ENCODE data around the gene GPR171. TPM values are rescaled to one million over a fixed set of nuclear protein-coding genes. Genes with fewer than 3 reads are reported as not detected.

The GPR171 gene
- polyA plus RNA-seq, 1 experiment: not detected

DNA sequence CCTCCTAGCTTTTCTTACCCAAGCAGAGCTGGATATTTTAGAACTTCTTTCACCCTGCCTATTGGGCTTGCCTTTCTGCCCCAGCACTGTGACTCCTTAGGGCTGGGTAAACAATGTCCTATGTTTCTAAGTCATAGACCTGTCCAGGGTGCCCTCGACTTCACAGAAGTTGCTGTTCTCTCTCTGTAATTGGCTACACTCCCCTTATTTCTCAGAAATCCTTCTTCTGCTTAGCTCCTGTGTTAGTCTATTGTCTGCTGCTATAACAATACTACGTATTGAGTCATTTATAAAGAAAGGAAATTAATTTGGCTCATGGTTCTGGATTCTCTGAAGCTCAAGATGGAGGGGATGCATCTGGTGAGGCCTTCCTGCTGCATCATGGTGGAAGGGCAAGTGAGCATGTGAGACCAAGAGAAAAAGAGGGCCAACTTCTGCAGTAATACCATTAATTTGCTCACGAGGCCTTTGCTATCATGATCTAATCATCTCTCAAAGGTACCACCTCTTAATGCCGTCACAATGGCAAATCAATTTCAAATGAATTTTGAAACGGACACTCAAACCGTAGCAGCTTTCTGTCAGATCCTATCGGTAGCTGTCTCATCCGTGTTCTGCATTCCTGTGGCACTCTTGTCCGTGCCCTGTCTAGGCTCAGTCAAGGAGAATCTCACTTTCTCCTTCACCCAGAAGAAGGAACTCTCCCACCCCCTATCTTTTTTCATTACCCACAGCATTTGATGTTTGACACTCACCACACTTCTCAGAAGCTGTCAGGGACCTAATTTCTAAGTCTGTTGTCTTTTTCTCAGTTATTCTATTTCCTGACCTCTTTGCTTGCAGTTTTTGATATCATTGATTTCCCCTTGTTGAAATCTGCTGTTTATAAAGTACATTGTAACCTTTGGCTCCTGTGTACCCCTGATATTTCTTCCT, 22.3 kb upstream of the GPR171 start:
- no peaks in the 10 kb centered on the region for H3K27me3 ChIP-seq (ENCODE audit: control insufficient read depth, insufficient read depth, low read length)
- POLR2A ChIA-PET: no interaction called here
- TF ChIP-seq, protein P1, sequence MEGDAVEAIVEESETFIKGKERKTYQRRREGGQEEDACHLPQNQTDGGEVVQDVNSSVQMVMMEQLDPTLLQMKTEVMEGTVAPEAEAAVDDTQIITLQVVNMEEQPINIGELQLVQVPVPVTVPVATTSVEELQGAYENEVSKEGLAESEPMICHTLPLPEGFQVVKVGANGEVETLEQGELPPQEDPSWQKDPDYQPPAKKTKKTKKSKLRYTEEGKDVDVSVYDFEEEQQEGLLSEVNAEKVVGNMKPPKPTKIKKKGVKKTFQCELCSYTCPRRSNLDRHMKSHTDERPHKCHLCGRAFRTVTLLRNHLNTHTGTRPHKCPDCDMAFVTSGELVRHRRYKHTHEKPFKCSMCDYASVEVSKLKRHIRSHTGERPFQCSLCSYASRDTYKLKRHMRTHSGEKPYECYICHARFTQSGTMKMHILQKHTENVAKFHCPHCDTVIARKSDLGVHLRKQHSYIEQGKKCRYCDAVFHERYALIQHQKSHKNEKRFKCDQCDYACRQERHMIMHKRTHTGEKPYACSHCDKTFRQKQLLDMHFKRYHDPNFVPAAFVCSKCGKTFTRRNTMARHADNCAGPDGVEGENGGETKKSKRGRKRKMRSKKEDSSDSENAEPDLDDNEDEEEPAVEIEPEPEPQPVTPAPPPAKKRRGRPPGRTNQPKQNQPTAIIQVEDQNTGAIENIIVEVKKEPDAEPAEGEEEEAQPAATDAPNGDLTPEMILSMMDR (IDR thresholded peaks at IDR 0.05; ENCODE audit: low read depth, low read length): no peak
- no peak overlapping the region for H3K4me3 ChIP-seq (ENCODE audit: low read depth, low read length)
- peaks cover 3% of the 10 kb centered on the region; the same call in 1 of the 2 replicates for H3K9me3 ChIP-seq (ENCODE audit: control insufficient read depth, insufficient read depth, low read length)
- H3K27ac ChIP-seq (ENCODE audit: low read depth, low read length): no peak overlapping the region
- no peak for DNase-seq (ENCODE audit: low read depth, low spot score)
- CTCF ChIA-PET: interaction anchor here (0.8 to 8.4 kb wide), 4 partner anchors 8 to 57 kb away, joined by 3 to 182 read pairs (median 10); partner anchors contain the start of gene P2RY14

GRCh38 chr3:151224268-151224866, 21.4 kb upstream of the GPR171 start:
- ChIA-PET POLR2A (no interaction called here), CTCF (interaction anchor here (1.5 to 8.4 kb wide), 2 partner anchors 56 kb away, joined by 7 to 182 read pairs; partner anchors contain the start of gene P2RY14)
- Histone ChIP-seq H3K9me3 (ENCODE audit: control insufficient read depth, insufficient read depth, low read length) (peaks cover 3% of the 10 kb centered on the region; the same call in 1 of the 2 replicates), H3K4me3 (ENCODE audit: low read depth, low read length) (no peak overlapping the region), H3K27me3 (ENCODE audit: control insufficient read depth, insufficient read depth, low read length) (no peaks in the 10 kb centered on the region), H3K27ac (ENCODE audit: low read depth, low read length) (no peak overlapping the region)
- DNase-seq (ENCODE audit: low read depth, low spot score): no peak
- TF ChIP-seq, protein P1 (IDR thresholded peaks at IDR 0.05; ENCODE audit: low read depth, low read length): no peak

DNA sequence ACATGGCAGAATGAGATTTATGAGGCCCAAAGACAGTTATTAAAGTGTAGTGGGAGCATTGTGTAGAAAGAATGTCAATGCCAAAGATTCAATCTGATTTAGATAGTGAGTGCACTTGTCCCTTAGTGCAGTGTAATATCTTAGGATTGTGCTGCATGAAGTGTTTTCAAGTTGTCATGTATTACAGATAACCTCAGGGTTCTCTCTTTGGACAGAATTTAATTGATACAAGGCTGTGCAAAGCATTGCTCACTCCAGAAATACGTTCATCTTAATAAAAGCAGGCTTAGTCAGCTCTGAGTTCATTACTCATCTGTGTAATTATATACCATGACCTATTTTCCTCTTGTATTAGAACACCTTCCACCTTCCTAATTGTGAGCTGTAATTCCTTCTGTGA, 16.0 kb upstream of the GPR171 start:
- DNase-seq (ENCODE audit: low read depth, low spot score): no peak
- ChIA-PET POLR2A (no interaction called here), CTCF (interaction anchor here (1.3 to 1.7 kb wide), 3 partner anchors 9 to 64 kb away, joined by 5 to 12 read pairs (median 6); no protein-coding TSS in a partner anchor)
- H3K9me3 ChIP-seq (ENCODE audit: control insufficient read depth, insufficient read depth, low read length): peaks cover 3% of the 10 kb centered on the region; the same call in 1 of the 2 replicates
- no peaks in the 10 kb centered on the region for H3K27me3 ChIP-seq (ENCODE audit: control insufficient read depth, insufficient read depth, low read length)
- TF ChIP-seq, protein P1 (IDR thresholded peaks at IDR 0.05; ENCODE audit: low read depth, low read length): no peak
- no peak overlapping the region for H3K27ac ChIP-seq (ENCODE audit: low read depth, low read length)
- no peak overlapping the region for H3K4me3 ChIP-seq (ENCODE audit: low read depth, low read length)

DNA sequence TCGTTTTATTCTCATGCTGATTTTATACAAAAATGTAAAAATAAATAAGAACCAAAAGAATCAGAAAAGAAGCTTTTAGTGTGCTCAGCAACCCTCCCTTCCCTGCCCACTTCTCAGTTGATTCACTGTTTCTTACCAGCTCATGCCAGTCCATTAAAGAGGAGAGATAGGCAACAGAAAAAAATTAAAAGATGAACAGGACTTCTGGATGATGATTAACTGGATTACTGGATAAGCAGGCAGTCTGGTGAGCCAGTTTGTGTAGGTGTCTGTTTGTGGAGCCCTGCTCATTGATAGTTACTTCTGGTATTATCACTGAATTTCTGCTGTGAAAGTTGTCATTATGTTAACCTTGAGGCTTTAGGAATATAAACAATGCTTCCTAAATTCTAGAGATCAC, 15.1 kb upstream of the GPR171 start:
- Histone ChIP-seq H3K27me3 (ENCODE audit: control insufficient read depth, insufficient read depth, low read length) (no peaks in the 10 kb centered on the region), H3K27ac (ENCODE audit: low read depth, low read length) (no peak overlapping the region), H3K9me3 (ENCODE audit: control insufficient read depth, insufficient read depth, low read length) (peaks cover 3% of the 10 kb centered on the region; the same call in 1 of the 2 replicates), H3K4me3 (ENCODE audit: low read depth, low read length) (no peak overlapping the region)
- no peak for DNase-seq (ENCODE audit: low read depth, low spot score)
- CTCF ChIA-PET: interaction anchor here (1.0 to 2.8 kb wide), 4 partner anchors 9 to 110 kb away, joined by 3 to 17 read pairs (median 5); no protein-coding TSS in a partner anchor
- TF ChIP-seq, protein P1 (IDR thresholded peaks at IDR 0.05; ENCODE audit: low read depth, low read length): no peak
- POLR2A ChIA-PET: no interaction called here

Data from AG04450 (cell line).